Epithelial cell of proximal tubule (primary cell): ENCODE measurements around the gene ATP6V1A. TPM values are rescaled to one million over a fixed set of nuclear protein-coding genes. Genes with fewer than 3 reads are reported as not detected.

Experiments
- DNase-seq: peaks from one replicate; pipeline ENCODE4 v3.0.0-alpha.2; 2011; ENCODE audit warnings: low read depth
- H3K4me3 ChIP-seq: 2 replicates; pipeline ENCODE4 v1.5.1; 2011; ENCODE audit warnings: low read depth, mild to moderate bottlenecking, low read length
- total RNA-seq: library from RNA; depleted of rRNA; stranded (reverse); fragments of >200 nt; gene quantifications from 2 replicates; pipeline ENCODE4 v1.2.3, GENCODE V29; 2015
- TF ChIP-seq, protein P1 (sequence below): conservative IDR thresholded peaks from 2 replicates; pipeline ENCODE4 v1.5.1; 2012; ENCODE audit warnings: low read depth, mild to moderate bottlenecking, low read length

Gene ATP6V1A
- total RNA-seq, 1 donor from 2014 or later, result 42.2 TPM

DNA sequence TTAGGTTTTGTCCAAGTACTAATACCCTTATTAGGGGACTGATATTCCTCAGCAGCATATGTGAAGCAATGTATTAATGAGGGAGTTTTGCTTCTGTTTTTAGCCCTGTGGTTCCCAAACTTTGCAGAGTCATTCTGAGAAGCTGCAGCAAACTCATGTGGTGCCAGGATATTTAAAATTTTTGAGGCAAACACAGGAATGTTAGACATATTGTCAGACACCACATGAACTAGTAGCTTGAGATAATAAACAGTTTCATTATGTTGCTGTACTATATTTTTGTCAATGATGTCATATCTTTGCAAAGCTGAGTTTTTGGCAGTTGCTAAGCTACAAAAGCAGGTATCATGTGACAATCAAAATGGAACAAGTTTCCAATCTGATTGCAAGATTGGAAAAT is 36.6 kb downstream of the ATP6V1A start:
- no peak overlapping the region for H3K4me3 ChIP-seq
- TF ChIP-seq, protein P1, sequence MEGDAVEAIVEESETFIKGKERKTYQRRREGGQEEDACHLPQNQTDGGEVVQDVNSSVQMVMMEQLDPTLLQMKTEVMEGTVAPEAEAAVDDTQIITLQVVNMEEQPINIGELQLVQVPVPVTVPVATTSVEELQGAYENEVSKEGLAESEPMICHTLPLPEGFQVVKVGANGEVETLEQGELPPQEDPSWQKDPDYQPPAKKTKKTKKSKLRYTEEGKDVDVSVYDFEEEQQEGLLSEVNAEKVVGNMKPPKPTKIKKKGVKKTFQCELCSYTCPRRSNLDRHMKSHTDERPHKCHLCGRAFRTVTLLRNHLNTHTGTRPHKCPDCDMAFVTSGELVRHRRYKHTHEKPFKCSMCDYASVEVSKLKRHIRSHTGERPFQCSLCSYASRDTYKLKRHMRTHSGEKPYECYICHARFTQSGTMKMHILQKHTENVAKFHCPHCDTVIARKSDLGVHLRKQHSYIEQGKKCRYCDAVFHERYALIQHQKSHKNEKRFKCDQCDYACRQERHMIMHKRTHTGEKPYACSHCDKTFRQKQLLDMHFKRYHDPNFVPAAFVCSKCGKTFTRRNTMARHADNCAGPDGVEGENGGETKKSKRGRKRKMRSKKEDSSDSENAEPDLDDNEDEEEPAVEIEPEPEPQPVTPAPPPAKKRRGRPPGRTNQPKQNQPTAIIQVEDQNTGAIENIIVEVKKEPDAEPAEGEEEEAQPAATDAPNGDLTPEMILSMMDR, result no peak
- peak; percentile 27 for DNase-seq

DNA sequence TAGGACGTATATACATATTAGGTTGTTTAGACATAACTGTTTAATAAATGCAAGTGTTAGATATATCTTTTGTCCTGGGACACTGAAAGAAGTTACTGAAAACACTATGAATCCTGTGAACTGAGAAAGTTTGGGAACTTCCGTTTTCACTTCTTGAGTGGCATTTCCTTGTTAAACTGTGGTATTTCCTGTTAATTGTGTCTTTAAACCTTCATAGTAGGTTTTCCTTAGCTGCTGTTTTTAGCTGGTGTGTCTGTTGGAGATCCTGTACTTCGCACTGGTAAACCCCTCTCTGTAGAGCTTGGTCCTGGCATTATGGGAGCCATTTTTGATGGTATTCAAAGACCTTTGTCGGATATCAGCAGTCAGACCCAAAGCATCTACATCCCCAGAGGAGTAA is 37.1 kb downstream of the ATP6V1A start:
- no peak overlapping the region for H3K4me3 ChIP-seq
- TF ChIP-seq, protein P1, result no peak
- DNase-seq, result no peak

DNA sequence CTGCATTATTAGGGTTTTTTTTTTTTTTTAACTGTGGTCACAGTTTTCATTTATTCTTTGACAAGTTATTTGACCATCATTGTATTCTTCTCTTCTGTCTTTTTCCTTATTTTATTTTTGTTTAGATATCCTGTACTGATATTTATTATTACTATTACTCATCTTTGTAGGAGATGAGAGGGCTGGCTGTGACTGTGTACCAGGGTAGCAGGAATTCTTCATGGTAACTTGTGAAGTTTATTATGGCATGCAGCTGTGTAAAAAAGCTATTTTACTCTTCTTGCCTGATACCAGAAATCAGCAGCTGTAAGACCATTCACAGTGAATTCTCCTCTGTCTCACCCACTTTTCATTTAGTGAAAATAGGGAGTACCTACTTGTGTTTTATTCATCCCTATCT is 44.5 kb downstream of the ATP6V1A start:
- DNase-seq, result no peak
- TF ChIP-seq, protein P1, result no peak
- H3K4me3 ChIP-seq, result no peak overlapping the region

DNA sequence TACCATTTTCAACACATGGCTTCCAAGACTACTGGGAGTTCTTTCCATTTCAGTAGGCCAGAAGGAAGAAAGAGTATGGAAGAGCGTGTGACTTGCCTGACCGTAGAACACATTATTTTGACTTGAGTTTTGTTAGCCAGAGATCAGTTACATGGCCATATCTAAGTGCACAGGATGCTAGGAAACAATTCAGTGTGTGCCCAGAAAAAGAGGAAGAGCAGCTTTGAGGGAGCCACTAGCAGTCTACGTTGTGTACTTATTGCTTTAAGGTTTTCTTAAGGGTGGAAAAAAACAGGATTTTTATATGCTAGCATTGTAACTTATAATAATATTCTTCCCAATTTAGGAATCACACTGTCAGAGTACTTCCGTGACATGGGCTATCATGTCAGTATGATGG is 47.7 kb downstream of the ATP6V1A start:
- TF ChIP-seq, protein P1, result no peak
- DNase-seq, result no peak
- no peak overlapping the region for H3K4me3 ChIP-seq

DNA sequence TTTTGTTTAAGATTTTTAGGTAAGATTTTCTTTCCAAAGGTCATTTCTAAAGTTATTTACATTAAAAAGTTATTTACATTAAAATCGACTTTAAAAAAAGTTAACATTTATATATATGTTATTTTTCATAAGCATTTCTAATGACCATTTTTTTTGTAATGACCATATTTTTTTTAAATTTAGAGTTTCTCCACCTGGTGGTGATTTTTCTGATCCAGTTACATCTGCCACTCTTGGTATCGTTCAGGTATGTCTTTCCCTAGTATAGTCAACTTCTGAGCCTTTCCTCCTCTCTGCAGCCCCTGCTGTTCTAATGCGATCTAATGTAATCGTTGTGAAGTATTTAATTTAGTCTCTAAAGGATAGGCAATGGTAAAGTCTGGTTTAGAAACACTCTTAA is 48.9 kb downstream of the ATP6V1A start:
- TF ChIP-seq, protein P1, result peak; percentile 11
- no peak for DNase-seq
- no peak overlapping the region for H3K4me3 ChIP-seq

DNA sequence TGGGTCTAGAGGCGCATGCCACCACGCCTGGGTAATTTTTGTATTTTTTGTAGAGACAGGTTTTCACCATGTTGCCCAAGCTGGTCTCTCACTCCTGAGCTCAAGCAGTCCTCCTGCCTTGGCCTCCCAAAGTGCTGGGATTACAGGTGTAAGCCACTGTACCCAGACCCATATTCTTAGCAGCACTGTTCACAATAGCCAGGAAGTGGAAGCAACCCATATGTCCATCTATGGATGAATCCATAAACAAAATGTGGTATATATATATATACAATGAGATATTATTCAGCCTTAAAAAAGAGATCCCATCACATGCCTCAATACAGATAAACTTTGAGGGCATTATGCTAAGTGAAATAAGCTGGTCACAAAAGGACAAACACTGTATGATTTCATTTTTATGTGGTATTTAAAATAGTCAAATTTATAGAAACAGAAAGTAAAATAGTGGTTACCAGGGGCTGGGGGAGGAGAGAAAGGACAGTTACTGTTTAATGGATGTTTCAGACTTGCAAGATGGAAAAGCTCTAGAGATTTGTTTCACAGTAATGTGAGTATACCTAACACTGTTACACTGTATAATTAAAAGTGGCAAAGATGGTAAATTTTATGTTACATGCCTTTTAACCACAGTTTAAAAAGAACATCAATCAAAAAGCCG is 56.1 kb downstream of the ATP6V1A start:
- no peak for DNase-seq
- TF ChIP-seq, protein P1, result no peak
- no peak overlapping the region for H3K4me3 ChIP-seq

DNA sequence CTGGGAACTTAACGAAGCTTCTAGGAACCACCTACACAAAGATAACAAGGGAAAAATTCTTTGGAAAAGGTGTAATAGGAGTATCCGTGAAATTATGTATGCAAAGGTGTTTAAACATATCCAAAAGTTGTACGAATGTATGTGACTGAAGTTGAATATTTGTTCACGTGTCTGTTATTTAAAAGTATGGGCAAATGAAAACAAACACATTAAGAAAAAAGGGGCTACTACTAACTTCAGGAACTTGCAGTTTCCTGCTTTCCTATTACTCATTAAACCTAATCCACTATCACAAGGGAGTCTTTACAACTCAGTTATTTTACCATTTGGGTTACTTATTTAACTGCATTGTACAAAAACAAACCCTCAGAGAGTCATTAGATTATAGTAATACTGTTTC is 57.8 kb downstream of the ATP6V1A start:
- H3K4me3 ChIP-seq, result no peak overlapping the region
- TF ChIP-seq, protein P1, result no peak
- DNase-seq, result peak; percentile 46
